ENCODE results near the gene RASA3.
"Not testable (repeated sequence)": the region's sequence is repeated elsewhere in the genome, so short reads cannot be mapped to it uniquely, and the experiment has no call there.

RASA3 gene

GRCh38 chr13:114002771-114003321, 129.6 kb downstream of the RASA3 start:
- no peak for DNase-seq (ENCODE audit: low spot score)

GRCh38 chr13:114002009-114002544, 130.3 kb downstream of the RASA3 start:
- no peak for DNase-seq (ENCODE audit: low spot score)

- DNase-seq (ENCODE audit: low spot score): no peak
Observed at GRCh38 chr13:114001331-114002008, 131.0 kb downstream of the RASA3 start.

- DNase-seq (ENCODE audit: low spot score): no peak
Observed at GRCh38 chr13:114000151-114001040, 132.0 kb downstream of the RASA3 start.

- DNase-seq (ENCODE audit: low spot score): no peak
Observed at GRCh38 chr13:113999618-113999910, 132.9 kb downstream of the RASA3 start.

GRCh38 chr13:113998781-113999617, 133.4 kb downstream of the RASA3 start:
- no peak for DNase-seq (ENCODE audit: low spot score)

GRCh38 chr13:113997845-113998751, 134.3 kb downstream of the RASA3 start:
- no peak for DNase-seq (ENCODE audit: low spot score)

- no peak for DNase-seq (ENCODE audit: low spot score)
Observed at GRCh38 chr13:113996912-113997745, 135.3 kb downstream of the RASA3 start.

- DNase-seq (ENCODE audit: low spot score): no peak
Observed at GRCh38 chr13:113996081-113996911, 136.1 kb downstream of the RASA3 start.

GRCh38 chr13:113995051-113995601, 137.3 kb downstream of the RASA3 start:
- no peak for DNase-seq (ENCODE audit: low spot score)

GRCh38 chr13:113992276-113993005, 140.0 kb downstream of the RASA3 start:
- DNase-seq (ENCODE audit: low spot score): no peak

GRCh38 chr13:113991676-113992179, 140.7 kb downstream of the RASA3 start:
- DNase-seq (ENCODE audit: low spot score): no peak

- DNase-seq (ENCODE audit: low spot score): no peak
Observed at GRCh38 chr13:113991191-113991669, 141.2 kb downstream of the RASA3 start.

- DNase-seq (ENCODE audit: low spot score): no peak
Observed at GRCh38 chr13:113990321-113990837, 142.0 kb downstream of the RASA3 start.

- DNase-seq (ENCODE audit: low spot score): no peak
Observed at GRCh38 chr13:113989585-113990300, 142.7 kb downstream of the RASA3 start.

GRCh38 chr13:113988859-113989258, 143.6 kb downstream of the RASA3 start:
- DNase-seq (ENCODE audit: low spot score): not testable (repeated sequence)

- no peak for DNase-seq (ENCODE audit: low spot score)
Observed at GRCh38 chr13:113982296-113982661, 150.1 kb downstream of the RASA3 start.
